A673 (cell line): ENCODE measurements around the gene TCF7.

Experiments
- CTCF ChIP-seq: fragments of 300-800, 200-600 bp; sonication (generic); conservative IDR thresholded peaks from 2 replicates; pipeline ENCODE4 v1.5.1; 2017; ENCODE audit warnings: low read depth, mild to moderate bottlenecking, antibody characterized with exemption, low read length, moderate library complexity, mixed read lengths
- EZH2 ChIP-seq: fragments of 200-600 bp; sonication (generic); IDR thresholded peaks from 2 replicates; pipeline ENCODE4 v1.6.1; 2017; ENCODE audit warnings: borderline replicate concordance, low read depth, mild to moderate bottlenecking, mixed read lengths, antibody characterized with exemption, low read length; ENCODE audit not compliant: poor library complexity, severe bottlenecking

- TF ChIP-seq CTCF, result no peak
- TF ChIP-seq EZH2, result no peak
Measured at GRCh38 chr5:134124289-134125038, 10.0 kb downstream of the TCF7 start.
